Measurements from ENCODE around the gene COL4A1. TPM values are rescaled to one million over a fixed set of nuclear protein-coding genes. Genes with fewer than 3 reads are reported as not detected.

Gene COL4A1
- total RNA-seq, 1 donor from 2014 or later: 65.2 TPM

GRCh38 chr13:110245416-110245899 is 61.5 kb downstream of the COL4A1 start:
- FAIRE-seq: no peak
- DNase-seq (ENCODE audit: low spot score in 2 of 2): no peak

DNA sequence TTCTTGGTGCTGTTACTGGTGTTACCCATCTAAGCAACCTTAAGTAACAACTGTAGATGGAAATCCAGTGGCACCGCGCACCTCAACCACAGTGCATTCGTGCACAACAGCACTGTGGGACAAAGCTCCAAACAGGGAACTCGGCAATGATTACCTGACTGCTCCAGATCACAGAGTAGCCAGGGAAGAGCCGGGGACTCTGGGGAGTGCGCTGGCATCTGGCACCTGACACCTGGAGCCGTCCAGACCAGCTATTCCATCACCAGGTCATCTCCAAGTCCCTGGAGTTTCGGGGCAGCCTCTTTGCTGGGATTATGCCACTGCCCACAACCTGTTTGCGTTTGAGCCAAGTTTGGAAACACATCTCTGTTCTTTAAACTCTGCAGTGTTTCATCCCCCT is 62.0 kb downstream of the COL4A1 start:
- DNase-seq (ENCODE audit: low spot score in 2 of 2): no peak
- FAIRE-seq: no peak

DNA sequence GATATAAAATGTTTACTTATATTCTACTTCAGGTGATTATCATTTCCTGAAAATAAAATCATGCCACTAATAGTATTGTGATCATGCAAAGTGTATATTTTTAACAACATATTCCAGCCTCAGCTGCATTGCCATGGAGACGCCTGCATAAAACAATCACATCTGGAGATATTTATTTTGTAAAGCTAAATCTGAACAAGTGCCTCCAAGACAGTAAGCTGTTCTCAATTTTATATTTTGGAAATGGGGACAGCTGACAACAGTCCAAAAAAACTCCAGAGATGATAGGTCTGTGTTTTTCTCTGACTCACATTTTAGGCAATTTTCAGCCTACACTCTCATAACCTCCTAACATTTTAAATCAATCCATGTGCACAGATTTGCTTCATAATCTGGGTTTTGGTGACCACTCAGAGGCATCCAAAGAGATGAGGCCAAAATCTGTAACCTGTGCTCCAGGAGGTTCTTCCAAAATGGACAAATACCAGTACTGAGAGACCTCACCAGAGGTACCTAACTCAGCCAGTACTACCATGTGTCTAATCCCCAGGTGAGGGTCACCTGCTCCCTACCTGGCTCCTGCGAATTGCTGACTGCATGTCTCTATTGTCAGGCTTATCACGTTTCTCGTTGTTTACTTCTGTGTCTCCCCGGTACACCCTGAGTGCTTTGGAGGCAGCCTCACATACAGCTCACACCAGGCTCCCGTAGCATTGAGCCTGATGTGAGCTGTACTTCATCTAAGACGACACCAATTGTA is 62.7 kb downstream of the COL4A1 start:
- FAIRE-seq: no peak
- DNase-seq (ENCODE audit: low spot score in 2 of 2): no peak

DNA sequence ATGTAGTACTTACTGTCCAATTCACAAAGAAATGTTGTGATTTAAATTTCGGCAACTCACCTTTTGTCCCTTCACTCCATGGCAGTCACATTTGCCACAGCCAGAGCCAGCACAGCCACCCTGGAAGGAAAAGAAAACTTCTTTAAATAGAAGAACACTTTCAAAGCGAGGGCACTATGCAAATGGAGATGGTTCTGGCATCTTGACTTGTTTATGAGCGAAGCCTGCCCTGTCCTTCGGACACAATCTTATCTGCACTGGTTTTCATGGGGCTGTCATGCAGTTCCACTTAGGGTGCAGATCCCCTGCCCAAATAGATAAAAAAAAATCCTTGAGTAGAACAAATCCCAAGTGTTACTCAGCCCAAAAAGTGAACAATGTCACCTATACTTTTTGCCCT is 64.3 kb downstream of the COL4A1 start:
- FAIRE-seq: no peak
- DNase-seq (ENCODE audit: low spot score in 2 of 2): no peak

DNA sequence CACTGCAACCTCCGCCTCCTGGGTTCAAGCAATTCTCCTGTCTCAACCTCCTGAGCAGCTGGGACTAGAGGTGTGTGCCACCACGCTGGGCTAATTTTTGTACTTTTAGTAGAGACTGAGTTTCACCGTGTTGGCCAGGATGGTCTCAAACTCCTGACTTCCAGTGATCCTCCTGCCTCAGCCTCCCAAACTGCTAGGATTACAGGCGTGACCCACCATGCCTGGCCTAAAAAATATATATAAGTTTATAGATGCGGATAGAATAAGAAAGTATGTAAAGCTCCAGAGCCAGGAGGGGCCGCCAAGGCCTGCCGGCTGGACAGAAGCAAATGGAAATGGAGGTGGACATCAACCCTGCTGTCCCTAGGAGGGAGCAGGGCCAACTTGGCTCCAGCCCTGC is 66.0 kb downstream of the COL4A1 start:
- FAIRE-seq (no peak), DNase-seq (ENCODE audit: low spot score in 2 of 2) (no peak)

DNA sequence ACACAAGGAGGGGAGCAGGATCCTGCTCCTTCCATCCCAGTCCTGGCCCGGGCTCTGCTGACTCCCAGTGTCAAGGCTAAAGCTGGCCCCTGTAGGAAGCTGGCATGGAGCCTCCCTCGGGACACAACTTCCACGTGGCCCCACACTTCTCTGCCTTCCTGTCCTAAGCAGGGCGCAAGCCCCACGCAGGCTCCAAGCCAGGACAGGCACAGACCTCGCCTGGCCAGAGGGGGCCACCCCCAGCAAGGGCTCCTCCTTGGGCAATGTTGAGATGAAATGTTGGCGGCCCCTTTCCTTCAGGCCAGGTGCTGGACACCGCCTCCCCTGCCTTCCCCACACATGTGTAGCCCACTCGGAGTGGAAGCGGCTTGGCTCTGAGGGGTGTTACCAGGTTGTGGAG is 66.6 kb downstream of the COL4A1 start:
- FAIRE-seq: no peak
- DNase-seq (ENCODE audit: low spot score in 2 of 2): no peak

- FAIRE-seq (no peak), DNase-seq (ENCODE audit: low spot score in 2 of 2) (no peak)
Measured at GRCh38 chr13:110239280-110240125, 67.5 kb downstream of the COL4A1 start.

- FAIRE-seq: no peak
Measured at GRCh38 chr13:110238818-110239195, 68.2 kb downstream of the COL4A1 start.

DNA sequence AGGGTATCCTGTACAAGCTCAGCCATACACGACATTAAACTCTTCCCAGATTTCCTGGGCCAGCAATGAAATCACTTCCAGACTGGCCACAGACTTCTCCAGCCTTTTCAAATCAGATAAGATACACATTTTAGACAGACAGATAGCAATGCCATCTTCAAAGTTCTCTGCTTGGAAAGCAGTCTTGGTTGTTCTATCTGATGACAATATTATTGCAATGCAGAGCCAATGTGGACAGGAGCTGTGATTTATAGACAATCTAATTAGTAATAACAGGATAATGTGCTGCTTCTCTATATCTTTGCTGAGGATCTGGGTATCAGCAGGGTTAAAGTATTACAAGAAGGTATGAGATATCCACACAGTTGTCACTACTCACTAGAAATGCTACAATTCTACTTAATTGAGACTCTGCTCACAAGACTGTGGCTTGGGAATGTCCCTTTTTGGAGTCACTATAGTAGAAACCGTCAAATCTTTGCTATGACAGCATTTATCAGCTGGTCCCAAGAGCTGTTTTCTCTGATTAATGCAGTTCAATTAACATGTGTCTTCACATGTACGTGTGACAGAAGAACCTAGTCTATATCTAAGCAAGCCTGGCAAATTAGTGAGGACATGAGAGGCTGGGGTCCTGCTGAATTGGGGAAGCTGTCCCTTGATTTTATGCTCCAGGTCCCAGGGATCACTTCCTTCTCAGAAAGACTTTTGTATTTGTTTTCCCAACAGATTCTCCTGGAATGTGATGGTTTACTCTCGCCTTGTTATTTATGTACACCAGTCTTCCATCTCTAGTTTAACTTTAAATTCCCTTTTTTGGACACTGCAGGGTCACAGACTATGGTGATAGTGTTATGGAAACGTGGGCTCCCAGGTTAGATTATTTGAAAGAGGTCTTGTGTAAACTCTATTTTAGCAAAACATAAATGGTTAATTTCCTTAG is 68.8 kb downstream of the COL4A1 start:
- FAIRE-seq: no peak
- DNase-seq (ENCODE audit: low spot score in 2 of 2): no peak

More at GRCh38 chr13:110238818-110239195, 68.2 kb downstream of the COL4A1 start:
- DNase-seq (ENCODE audit: low spot score in 2 of 2): no peak

- FAIRE-seq (no peak), DNase-seq (ENCODE audit: low spot score in 2 of 2) (no peak)
Measured at GRCh38 chr13:110236831-110237261, 70.1 kb downstream of the COL4A1 start.

GRCh38 chr13:110236431-110236830 is 70.5 kb downstream of the COL4A1 start:
- DNase-seq (ENCODE audit: low spot score in 2 of 2) (no peak), FAIRE-seq (no peak)

DNA sequence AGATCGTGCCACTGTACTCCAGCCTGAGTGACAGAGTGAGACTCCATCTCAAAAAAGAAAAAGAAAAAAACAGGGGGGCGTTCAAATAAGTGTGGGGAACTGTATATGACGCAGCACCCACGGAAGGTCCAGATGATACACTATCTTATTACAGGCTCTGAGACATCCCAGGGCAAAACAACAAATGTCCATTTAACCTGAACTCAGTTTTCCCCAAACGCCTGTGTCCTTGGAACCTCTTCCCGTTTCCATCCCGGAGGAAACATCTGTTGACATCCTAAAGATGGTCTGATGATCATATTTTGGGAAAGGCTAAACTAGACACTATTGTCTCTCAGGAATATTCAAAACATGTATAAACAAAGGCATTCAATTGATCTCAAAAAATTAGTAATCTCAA is 72.4 kb downstream of the COL4A1 start:
- FAIRE-seq (no peak), DNase-seq (ENCODE audit: low spot score in 2 of 2) (no peak)

DNA sequence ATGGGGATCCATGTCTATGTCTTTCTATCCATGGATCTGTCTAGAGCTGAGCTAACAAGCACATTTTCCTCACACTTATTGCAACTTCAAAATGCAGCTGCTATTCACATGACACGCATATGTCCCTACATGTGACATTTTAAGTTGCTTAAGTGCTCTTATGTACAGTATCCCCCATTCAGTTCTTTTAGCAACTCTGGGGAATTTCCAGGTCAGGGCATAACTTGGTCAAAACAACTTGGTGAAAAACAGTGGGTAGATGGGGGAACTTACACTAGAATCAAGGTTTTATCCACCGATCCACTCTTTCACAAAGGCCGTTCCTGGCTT is 73.0 kb downstream of the COL4A1 start:
- no peak for DNase-seq (ENCODE audit: low spot score in 2 of 2)
- FAIRE-seq: no peak

DNA sequence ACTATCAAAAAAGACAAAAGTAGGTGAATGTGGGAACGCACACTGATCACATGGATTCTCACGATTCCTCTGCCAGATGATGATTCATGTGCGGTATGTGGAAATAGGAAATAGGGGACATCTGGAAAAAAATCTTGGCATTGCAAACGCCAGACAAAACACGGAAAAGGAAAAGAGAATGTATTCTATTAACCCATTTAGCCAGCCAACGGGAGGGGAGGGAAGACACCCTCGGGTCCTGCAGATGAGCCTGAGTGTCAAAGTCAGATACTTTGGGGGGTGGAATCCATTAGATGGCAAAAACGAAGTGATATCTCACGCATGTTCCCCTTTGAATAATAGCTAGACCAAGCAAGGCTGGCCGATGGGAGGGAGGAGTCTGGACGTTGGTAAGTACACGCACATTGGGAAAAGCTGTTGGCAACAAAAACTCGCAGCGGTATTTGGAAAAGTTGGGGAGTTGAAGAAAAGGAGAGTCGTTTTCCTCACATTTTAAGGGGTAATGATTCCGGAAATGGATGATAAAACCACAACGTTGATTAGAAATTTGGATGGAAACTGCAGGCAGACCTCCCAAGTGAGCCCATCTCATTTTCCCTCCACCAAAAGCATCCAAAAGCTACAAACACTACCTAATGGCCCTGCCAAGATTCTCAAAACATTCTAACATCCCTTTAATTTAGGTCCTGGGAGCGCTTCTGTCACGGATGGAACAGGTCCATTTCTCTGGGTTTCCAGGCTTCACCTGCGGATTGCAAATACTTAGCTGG is 73.6 kb downstream of the COL4A1 start:
- no peak for FAIRE-seq
- no peak for DNase-seq (ENCODE audit: low spot score in 2 of 2)

GRCh38 chr13:110232756-110233155 is 74.2 kb downstream of the COL4A1 start:
- FAIRE-seq: no peak

DNA sequence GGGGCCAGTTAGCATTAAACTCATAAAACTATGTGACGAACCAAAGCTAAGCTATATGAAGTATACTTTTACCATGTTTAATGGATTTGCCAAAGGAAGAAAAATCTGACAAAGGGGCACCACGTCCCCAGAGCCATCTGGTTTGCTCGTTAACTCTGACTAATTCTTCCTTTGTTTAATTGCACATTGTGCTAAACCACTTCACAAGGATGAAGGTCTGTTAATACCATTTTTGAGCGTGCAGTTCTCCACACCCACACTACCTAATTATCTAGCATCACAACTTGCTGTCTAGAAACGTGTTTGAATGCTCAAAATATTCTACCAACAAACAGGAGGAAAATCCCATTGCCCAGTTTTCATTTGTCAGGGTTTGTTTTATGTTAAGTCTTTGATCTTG is 74.8 kb downstream of the COL4A1 start:
- DNase-seq (ENCODE audit: low spot score in 2 of 2) (no peak), FAIRE-seq (no peak)

More at GRCh38 chr13:110232756-110233155, 74.2 kb downstream of the COL4A1 start:
- no peak for DNase-seq (ENCODE audit: low spot score in 2 of 2)

GRCh38 chr13:110231348-110232047 is 75.5 kb downstream of the COL4A1 start:
- DNase-seq (ENCODE audit: low spot score in 2 of 2): no peak
- FAIRE-seq: no peak

GRCh38 chr13:110230661-110231347 is 76.2 kb downstream of the COL4A1 start:
- DNase-seq (ENCODE audit: low spot score in 2 of 2): no peak
- FAIRE-seq: no peak
